ENCODE measurements around the gene NOL9.
"Not testable (repeated sequence)": the region's sequence is repeated elsewhere in the genome, so short reads cannot be mapped to it uniquely, and the experiment has no call there.

NOL9 gene

GRCh38 chr1:6570100-6570499, 15.8 kb upstream of the NOL9 start:
- H3K4me3 ChIP-seq (ENCODE audit: insufficient read length, low read depth): no peak overlapping the region
- peaks cover 9% of the 10 kb centered on the region; the same call in 1 of the 2 replicates for H3K9me3 ChIP-seq (ENCODE audit: insufficient read depth, low read length)
- TF ChIP-seq YY1 (IDR thresholded peaks at IDR 0.05; ENCODE audit: insufficient read depth, insufficient read length): no peak
- TF ChIP-seq SUZ12 (IDR thresholded peaks at IDR 0.05; ENCODE audit: extremely low read depth, insufficient read depth, insufficient read length): no peak
- TF ChIP-seq ZNF274 (IDR thresholded peaks at IDR 0.05; ENCODE audit: low read depth, low read length): no peak
- peaks cover 9% of the 10 kb centered on the region for H3K4me1 ChIP-seq (ENCODE audit: insufficient read depth, insufficient read length)
- no peak for DNase-seq (ENCODE audit: low read depth, low spot score)
- H3K27me3 ChIP-seq (ENCODE audit: insufficient read depth, insufficient read length): no peaks in the 10 kb centered on the region
- no peaks in the 10 kb centered on the region for H3K36me3 ChIP-seq (ENCODE audit: insufficient read depth, insufficient read length, low read length)
- no peak overlapping the region for H3K9ac ChIP-seq (ENCODE audit: insufficient read length, low read depth)

GRCh38 chr1:6569033-6569432, 14.7 kb upstream of the NOL9 start:
- Histone ChIP-seq H3K27me3 (ENCODE audit: insufficient read depth, insufficient read length) (no peaks in the 10 kb centered on the region), H3K36me3 (ENCODE audit: insufficient read depth, insufficient read length, low read length) (no peaks in the 10 kb centered on the region), H3K4me3 (ENCODE audit: insufficient read length, low read depth) (no peak overlapping the region), H3K9me3 (ENCODE audit: insufficient read depth, low read length) (peaks cover 9% of the 10 kb centered on the region; the same call in 1 of the 2 replicates), H3K9ac (ENCODE audit: insufficient read length, low read depth) (no peak overlapping the region), H3K4me1 (ENCODE audit: insufficient read depth, insufficient read length) (peaks cover 5% of the 10 kb centered on the region)
- TF ChIP-seq SUZ12 (IDR thresholded peaks at IDR 0.05; ENCODE audit: extremely low read depth, insufficient read depth, insufficient read length): no peak
- no peak for DNase-seq (ENCODE audit: low read depth, low spot score)

- Histone ChIP-seq H3K27me3 (ENCODE audit: insufficient read depth, insufficient read length) (no peaks in the 10 kb centered on the region), H3K36me3 (ENCODE audit: insufficient read depth, insufficient read length, low read length) (no peaks in the 10 kb centered on the region), H3K4me3 (ENCODE audit: insufficient read length, low read depth) (no peak overlapping the region), H3K9ac (ENCODE audit: insufficient read length, low read depth) (no peak overlapping the region), H3K4me1 (ENCODE audit: insufficient read depth, insufficient read length) (no peaks in the 10 kb centered on the region), H3K9me3 (ENCODE audit: insufficient read depth, low read length) (no peaks in the 10 kb centered on the region)
- DNase-seq (ENCODE audit: low read depth, low spot score): no peak
- TF ChIP-seq YY1 (IDR thresholded peaks at IDR 0.05; ENCODE audit: insufficient read depth, insufficient read length) (no peak), SUZ12 (IDR thresholded peaks at IDR 0.05; ENCODE audit: extremely low read depth, insufficient read depth, insufficient read length) (no peak), ZNF274 (IDR thresholded peaks at IDR 0.05; ENCODE audit: low read depth, low read length) (no peak)
Observed at GRCh38 chr1:6560267-6560666, 6.0 kb upstream of the NOL9 start.

- H3K9me3 ChIP-seq (ENCODE audit: insufficient read depth, low read length); H3K27me3 ChIP-seq (ENCODE audit: insufficient read depth, insufficient read length); H3K4me3 ChIP-seq (ENCODE audit: insufficient read length, low read depth); DNase-seq (ENCODE audit: low read depth, low spot score); H3K9ac ChIP-seq (ENCODE audit: insufficient read length, low read depth); H3K36me3 ChIP-seq (ENCODE audit: insufficient read depth, insufficient read length, low read length); H3K4me1 ChIP-seq (ENCODE audit: insufficient read depth, insufficient read length): not testable (repeated sequence)
Observed at GRCh38 chr1:6559161-6559560, 4.8 kb upstream of the NOL9 start.

GRCh38 chr1:6557597-6557996, 3.3 kb upstream of the NOL9 start:
- H3K36me3 ChIP-seq (ENCODE audit: insufficient read depth, insufficient read length, low read length): no peaks in the 10 kb centered on the region
- H3K4me3 ChIP-seq (ENCODE audit: insufficient read length, low read depth): no peak overlapping the region
- H3K9me3 ChIP-seq (ENCODE audit: insufficient read depth, low read length): no peaks in the 10 kb centered on the region
- no peak for TF ChIP-seq SUZ12 (IDR thresholded peaks at IDR 0.05; ENCODE audit: extremely low read depth, insufficient read depth, insufficient read length)
- TF ChIP-seq YY1 (IDR thresholded peaks at IDR 0.05; ENCODE audit: insufficient read depth, insufficient read length): no peak
- TF ChIP-seq ZNF274 (IDR thresholded peaks at IDR 0.05; ENCODE audit: low read depth, low read length): no peak
- H3K9ac ChIP-seq (ENCODE audit: insufficient read length, low read depth): no peak overlapping the region
- no peaks in the 10 kb centered on the region for H3K4me1 ChIP-seq (ENCODE audit: insufficient read depth, insufficient read length)
- no peak for DNase-seq (ENCODE audit: low read depth, low spot score)
- H3K27me3 ChIP-seq (ENCODE audit: insufficient read depth, insufficient read length): no peaks in the 10 kb centered on the region

GRCh38 chr1:6554907-6555778, 830 bp upstream of the NOL9 start, which contains the start of gene TAS1R1:
TSS of gene TAS1R1 (plus strand) at chr1:6555307. CDS start at chr1:6555374, 67 bp downstream.
- Histone ChIP-seq H3K36me3 (ENCODE audit: insufficient read depth, insufficient read length, low read length) (peaks cover 12% of the 10 kb centered on the region), H3K4me3 (ENCODE audit: insufficient read length, low read depth) (peak within 1 kb of the TSS; percentile 93), H3K4me1 (ENCODE audit: insufficient read depth, insufficient read length) (no peaks in the 10 kb centered on the region), H3K9ac (ENCODE audit: insufficient read length, low read depth) (peak within 1 kb of the TSS; percentile 90), H3K9me3 (ENCODE audit: insufficient read depth, low read length) (no peaks in the 10 kb centered on the region), H3K27me3 (ENCODE audit: insufficient read depth, insufficient read length) (no peaks in the 10 kb centered on the region)
- TF ChIP-seq YY1 (IDR thresholded peaks at IDR 0.05; ENCODE audit: insufficient read depth, insufficient read length) (no peak), ZNF274 (IDR thresholded peaks at IDR 0.05; ENCODE audit: low read depth, low read length) (no peak), SUZ12 (IDR thresholded peaks at IDR 0.05; ENCODE audit: extremely low read depth, insufficient read depth, insufficient read length) (no peak)
- no peak for DNase-seq (ENCODE audit: low read depth, low spot score)

- DNase-seq (ENCODE audit: low read depth, low spot score): no peak
- Histone ChIP-seq H3K9me3 (ENCODE audit: insufficient read depth, low read length) (no peaks in the 10 kb centered on the region), H3K27me3 (ENCODE audit: insufficient read depth, insufficient read length) (no peaks in the 10 kb centered on the region), H3K4me1 (ENCODE audit: insufficient read depth, insufficient read length) (no peaks in the 10 kb centered on the region), H3K9ac (ENCODE audit: insufficient read length, low read depth) (no peak overlapping the region), H3K4me3 (ENCODE audit: insufficient read length, low read depth) (no peak overlapping the region), H3K36me3 (ENCODE audit: insufficient read depth, insufficient read length, low read length) (peaks cover 71% of the 10 kb centered on the region)
- TF ChIP-seq YY1 (IDR thresholded peaks at IDR 0.05; ENCODE audit: insufficient read depth, insufficient read length): no peak
- TF ChIP-seq ZNF274 (IDR thresholded peaks at IDR 0.05; ENCODE audit: low read depth, low read length): no peak
- no peak for TF ChIP-seq SUZ12 (IDR thresholded peaks at IDR 0.05; ENCODE audit: extremely low read depth, insufficient read depth, insufficient read length)
Observed at GRCh38 chr1:6547301-6547700, 7.0 kb downstream of the NOL9 start.
